GM19452 (cell line): ENCODE data around the gene LILRA6.
"Not testable (repeated sequence)": the region's sequence is repeated elsewhere in the genome, so short reads cannot be mapped to it uniquely, and the experiment has no call there.

ENCODE experiments used
- ATAC-seq: cut with Tn5 transposase; IDR thresholded peaks from one replicate; pipeline ENCODE4 v1.9.1; 2021; ENCODE audit not compliant: unreplicated experiment

LILRA6 gene

DNA sequence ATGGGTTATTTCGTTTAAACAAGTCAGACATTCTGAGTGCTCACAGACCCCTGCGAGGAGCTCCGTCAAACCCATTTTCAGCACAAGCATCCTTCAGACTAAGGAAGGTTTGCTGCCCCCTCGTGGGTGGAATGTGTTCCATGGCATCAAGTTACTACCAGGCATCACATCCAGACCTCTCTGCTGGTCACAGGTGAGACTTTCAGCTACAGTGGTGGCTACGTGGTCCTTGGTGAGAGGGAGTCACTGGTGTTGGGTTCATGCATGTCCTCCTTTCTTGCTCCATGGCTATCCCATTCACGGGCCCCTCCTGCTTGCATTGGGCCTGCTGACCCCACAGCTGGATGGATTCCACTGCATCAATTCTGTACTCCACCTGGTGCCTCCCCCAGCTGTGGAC is 23.5 kb upstream of the LILRA6 start:
- no peak for ATAC-seq

GRCh38 chr19:54262470-54262869 is 19.9 kb upstream of the LILRA6 start:
- ATAC-seq, result no peak

DNA sequence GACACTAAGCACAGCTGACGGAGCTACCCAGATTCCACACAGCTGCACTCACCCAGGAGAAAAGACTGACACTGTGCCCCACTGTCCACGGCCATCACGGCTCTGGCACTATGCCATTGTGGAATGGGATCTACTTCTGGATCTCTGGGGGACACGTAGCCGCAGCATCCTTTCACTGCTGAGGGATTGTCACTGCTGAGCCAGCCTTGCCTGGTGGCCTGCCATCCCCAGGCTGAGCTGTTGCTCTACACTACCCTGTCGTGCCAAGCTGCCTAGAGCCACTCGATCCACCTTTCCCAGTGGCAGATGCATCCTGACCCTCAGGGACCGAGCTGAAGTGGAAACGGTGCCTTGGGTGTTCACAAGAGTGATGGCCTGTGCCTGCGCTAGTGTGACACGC is 19.5 kb upstream of the LILRA6 start:
- no peak for ATAC-seq

- ATAC-seq, result no peak
Measured at GRCh38 chr19:54257116-54257480, 14.5 kb upstream of the LILRA6 start, which contains the start of gene LILRB5. Gene LILRB5 (minus strand): TSS chr19:54257273. CDS start chr19:54257193, 80 bp downstream.

DNA sequence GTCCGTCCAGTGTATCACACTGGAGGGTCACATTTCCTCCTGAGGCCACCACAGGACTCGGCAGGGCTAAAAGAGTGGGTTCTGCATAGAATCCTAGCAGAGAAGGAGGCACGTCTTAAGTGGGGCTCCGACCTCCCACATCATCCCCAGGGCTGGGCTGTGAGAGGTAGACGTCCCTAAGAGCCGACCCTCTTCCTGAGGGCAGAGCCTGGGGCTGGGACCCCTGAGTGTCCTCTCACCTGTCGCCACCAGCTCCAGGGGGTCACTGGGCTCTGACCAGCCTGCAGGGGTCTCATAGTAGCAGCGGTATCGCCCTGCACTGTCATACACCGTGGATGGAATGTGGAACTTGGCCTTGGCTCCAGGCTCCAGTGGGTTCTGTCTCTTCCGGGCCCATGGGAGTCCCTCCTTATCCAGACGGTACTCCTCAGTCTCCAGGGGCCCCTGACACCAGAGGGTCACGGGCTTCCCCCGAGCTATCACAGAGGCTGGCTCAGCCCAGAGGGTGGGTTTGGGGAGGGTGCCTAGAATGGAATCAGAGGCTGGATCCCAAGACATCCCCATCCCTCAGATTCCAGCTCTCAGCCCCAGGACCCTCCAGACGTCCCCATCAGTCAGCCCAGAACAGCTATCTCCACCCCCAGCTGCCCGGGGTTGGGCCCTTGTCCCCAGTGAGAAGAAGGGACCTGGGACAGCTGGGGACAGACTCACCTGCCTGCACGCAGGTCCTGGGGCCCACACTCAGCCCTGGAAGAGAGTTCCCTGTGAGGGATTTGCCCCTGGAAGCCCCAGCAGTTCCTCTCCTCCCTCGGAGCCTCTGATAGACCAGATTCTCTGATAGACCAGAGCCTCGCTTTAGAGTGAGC is 13.9 kb upstream of the LILRA6 start:
- ATAC-seq, result no peak

GRCh38 chr19:54255105-54255775 is 12.7 kb upstream of the LILRA6 start:
- ATAC-seq, result no peak

GRCh38 chr19:54254195-54254906 is 11.8 kb upstream of the LILRA6 start:
- ATAC-seq, result no peak

GRCh38 chr19:54253331-54254194 is 11.0 kb upstream of the LILRA6 start:
- no peak for ATAC-seq

GRCh38 chr19:54252845-54253244 is 10.3 kb upstream of the LILRA6 start:
- ATAC-seq, result no peak

DNA sequence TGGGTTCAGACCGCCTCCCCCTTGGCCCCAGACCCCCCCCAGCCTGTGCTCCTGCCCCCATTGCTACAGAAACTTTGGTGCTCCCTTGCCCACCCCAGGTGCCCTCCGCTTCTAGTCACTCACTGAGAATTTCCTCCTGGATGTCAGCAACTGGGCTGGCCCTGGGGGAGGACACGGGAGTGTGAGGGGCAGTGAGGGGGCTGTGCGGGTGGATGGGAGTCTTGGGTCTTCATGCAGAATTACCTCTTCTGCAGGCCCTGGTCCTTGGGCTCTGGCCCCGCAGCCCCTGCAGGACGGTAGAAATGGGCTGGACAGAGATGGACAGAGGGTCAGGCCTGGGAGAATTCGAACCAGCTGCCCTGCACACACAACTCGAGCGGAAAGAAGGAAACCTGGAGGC is 9.7 kb upstream of the LILRA6 start:
- no peak for ATAC-seq

GRCh38 chr19:54248016-54248601 is 5.5 kb upstream of the LILRA6 start:
- no peak for ATAC-seq

GRCh38 chr19:54247106-54247930 is 4.7 kb upstream of the LILRA6 start:
- no peak for ATAC-seq

- ATAC-seq, result no peak
Measured at GRCh38 chr19:54245936-54246335, 3.3 kb upstream of the LILRA6 start.

GRCh38 chr19:54243809-54244208 is 1.2 kb upstream of the LILRA6 start:
- ATAC-seq, result not testable (repeated sequence)

DNA sequence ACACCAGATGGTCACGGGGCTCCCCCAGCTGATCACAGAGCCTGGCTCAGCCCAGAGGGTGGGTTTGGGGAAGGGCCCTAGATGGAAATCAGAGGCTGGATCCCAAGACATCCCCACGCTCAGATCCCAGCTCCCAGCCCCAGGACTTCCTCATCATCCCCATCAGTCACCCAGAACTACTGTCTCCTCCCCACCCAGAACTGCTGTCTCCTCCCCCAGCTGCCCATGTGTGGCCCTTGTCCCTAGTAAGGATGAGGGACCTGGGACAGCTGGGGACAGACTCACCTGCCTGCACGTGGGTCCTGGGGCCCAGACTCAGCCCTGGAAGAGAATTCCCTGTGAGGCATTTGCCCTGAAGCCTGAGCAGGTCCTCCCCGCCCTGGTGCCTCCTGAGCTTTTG is 356 bp downstream of the LILRA6 start:
- ATAC-seq, result not testable (repeated sequence)

DNA sequence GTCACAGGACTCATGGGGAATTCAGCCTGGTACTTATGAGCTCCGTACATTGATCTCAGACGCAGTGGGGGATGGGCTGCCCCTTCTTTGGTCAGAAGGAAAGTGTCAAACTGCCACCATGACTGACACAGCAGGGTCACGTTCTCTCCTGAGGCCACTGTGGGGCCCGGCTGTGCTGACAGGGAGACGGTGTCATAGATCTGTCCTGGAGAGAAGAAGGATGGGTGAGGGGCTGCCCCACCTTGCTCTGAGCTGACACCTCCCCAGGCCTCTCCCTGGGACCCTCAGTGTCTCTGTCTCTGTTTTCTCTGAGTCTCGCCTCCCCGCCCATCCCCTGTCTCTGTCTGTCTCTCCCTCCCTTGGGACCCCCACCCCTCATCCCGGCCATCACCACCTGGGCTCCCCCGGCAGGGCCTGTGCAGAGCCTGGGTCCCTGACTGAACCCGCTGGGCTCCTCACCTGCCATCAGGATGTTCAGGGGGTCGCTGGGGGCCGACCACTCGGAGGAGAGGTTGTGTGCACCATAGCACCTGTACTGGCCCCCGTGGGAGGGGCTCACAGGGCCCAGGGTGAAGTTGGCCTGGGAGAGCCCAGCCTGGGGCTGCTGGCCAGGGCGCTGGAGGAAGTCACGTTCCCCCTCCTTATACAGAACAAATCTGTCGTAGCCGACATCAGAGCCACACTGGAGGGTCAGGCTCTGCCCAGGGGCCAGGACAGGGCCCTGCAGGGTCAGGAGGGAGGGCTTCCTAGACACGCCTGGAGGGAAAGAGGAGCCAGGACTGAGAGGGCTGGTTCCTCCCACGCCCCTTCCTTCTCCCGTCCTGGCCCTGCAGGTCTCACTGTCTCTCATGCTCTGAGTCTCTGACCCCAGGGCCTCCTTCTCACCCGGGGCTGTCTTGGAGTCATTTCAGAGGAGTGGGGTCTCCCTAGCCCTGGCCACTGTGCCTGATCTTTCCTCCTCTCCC is 1.9 kb downstream of the LILRA6 start:
- not testable (repeated sequence) for ATAC-seq

DNA sequence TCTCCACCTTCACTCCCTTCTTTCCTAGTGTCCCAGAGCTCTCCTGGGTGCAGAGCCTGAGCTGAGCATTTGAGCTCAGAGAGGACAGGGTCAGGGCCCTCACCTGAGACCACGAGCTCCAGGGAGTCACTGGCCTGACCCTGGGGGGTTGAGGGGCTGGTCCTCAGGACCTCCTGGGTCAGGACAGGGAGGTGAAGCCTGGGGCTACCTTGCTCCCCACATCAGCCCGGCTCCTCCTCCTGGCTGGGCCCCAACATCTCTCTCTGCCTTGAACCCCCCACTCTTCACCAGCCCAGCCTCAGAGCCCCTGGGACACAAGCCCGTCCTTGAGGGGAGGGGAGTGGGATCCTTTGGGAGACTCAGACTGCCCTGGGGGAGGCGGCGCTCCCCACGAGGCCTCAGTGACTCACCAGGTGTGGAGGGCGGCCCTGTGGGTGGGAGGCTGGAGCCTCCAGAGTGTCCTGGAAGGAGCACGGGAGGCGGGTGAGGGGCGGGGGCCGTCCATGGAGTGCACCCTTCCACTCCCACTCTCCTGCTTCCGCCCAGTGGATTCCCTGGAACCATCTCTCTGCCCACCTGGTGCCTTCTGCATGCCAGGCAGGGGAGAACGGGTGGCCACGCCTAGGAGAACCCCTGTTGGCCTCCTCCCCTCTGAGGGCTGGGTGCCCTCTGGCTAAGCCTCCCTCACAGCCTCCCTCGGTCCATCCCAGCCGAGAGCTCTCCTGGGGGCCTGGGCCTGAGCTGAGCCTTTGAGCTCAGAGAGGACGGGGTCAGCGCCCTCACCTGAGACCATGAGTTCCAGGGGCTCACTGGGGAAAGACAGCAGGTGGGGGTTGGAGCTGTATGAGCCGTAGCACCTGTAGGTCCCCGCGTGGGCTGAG is 2.9 kb downstream of the LILRA6 start:
- not testable (repeated sequence) for ATAC-seq
